HL-60 (cell line): ENCODE results near the gene DND1.
A peak's percentile ranks its signal among the peaks of the same experiment; 100 is the strongest.

ENCODE experiments used
- DNase-seq, 2 experiments: peaks; one replicate each; pipeline ENCODE4 v3.0.0-alpha.2; 2010 to 2020; ENCODE audit warnings: low read depth in 1 of 2, low spot score in 1 of 2
- H3K27ac ChIP-seq: fragments of 250-450 bp; sonication (Bioruptor Pico); replicated peaks from 2 replicates; pipeline ENCODE4 v1.5.1; 2020; ENCODE audit warnings: mild to moderate bottlenecking, moderate library complexity
- H3K27me3 ChIP-seq: fragments of 250-450 bp; sonication (Bioruptor Pico); 2 replicates; pipeline ENCODE4 v1.5.1; 2021; ENCODE audit warnings: mild to moderate bottlenecking, moderate library complexity; ENCODE audit not compliant: insufficient read depth, poor library complexity, severe bottlenecking
- H3K4me3 ChIP-seq: replicated peaks from 2 replicates; pipeline ENCODE4 v1.5.1; 2011; ENCODE audit warnings: mild to moderate bottlenecking, control low read depth, low read length; ENCODE audit not compliant: insufficient read depth
- CTCF ChIP-seq: IDR thresholded peaks from one replicate; pipeline ENCODE4 v1.5.1; 2011; ENCODE audit warnings: low read length, control low read depth, inconsistent platforms; ENCODE audit not compliant: insufficient read depth
- GABPA ChIP-seq: IDR thresholded peaks from 2 replicates; pipeline ENCODE4 v1.6.1; 2012; ENCODE audit warnings: low read depth
- POLR2AphosphoS5 ChIP-seq: IDR thresholded peaks from 2 replicates; pipeline ENCODE4 v1.6.1; 2012; ENCODE audit warnings: low read depth
- REST ChIP-seq: IDR thresholded peaks from 2 replicates; pipeline ENCODE4 v1.6.1; 2012; ENCODE audit warnings: low read depth; ENCODE audit not compliant: insufficient replicate concordance
- SPI1 ChIP-seq: IDR thresholded peaks from 2 replicates; pipeline ENCODE4 v1.6.1; 2012; ENCODE audit warnings: low read depth, mild to moderate bottlenecking, borderline replicate concordance

The DND1 gene

GRCh38 chr5:140633021-140633471 lies 40.3 kb downstream of the DND1 start, which contains the start of gene CD14:
CD14 (minus strand) TSS chr5:140633175; CDS start chr5:140633071, 104 bp downstream.
- peak; percentile 33 to 49 for DNase-seq
- H3K4me3 ChIP-seq: peak within 1 kb of the TSS; percentile 32
- no peak for TF ChIP-seq GABPA
- no peak for TF ChIP-seq CTCF

GRCh38 chr5:140632366-140633020 lies 40.9 kb downstream of the DND1 start:
- H3K27ac ChIP-seq: peak overlapping the region; percentile 22
- DNase-seq: peak; percentile 57 to 58
- no peaks in the 10 kb centered on the region for H3K27me3 ChIP-seq
- no peak for TF ChIP-seq CTCF
- peak overlapping the region; percentile 32 for H3K4me3 ChIP-seq

More at GRCh38 chr5:140633021-140633471, 40.3 kb downstream of the DND1 start, which contains the start of gene CD14:
- H3K27ac ChIP-seq: peak within 1 kb of the TSS; percentile 22
- no peaks in the 10 kb centered on the region for H3K27me3 ChIP-seq

- H3K27ac ChIP-seq: peak overlapping the region; percentile 49; the same call in 1 of the 2 replicates
- no peak for DNase-seq
- peak overlapping the region; percentile 32 for H3K4me3 ChIP-seq
- no peaks in the 10 kb centered on the region for H3K27me3 ChIP-seq
- no peak for TF ChIP-seq GABPA
- no peak for TF ChIP-seq REST
- no peak for TF ChIP-seq CTCF
- TF ChIP-seq POLR2AphosphoS5: no peak
- TF ChIP-seq SPI1: no peak
Observed at GRCh38 chr5:140631831-140632365, 41.5 kb downstream of the DND1 start.

- H3K27ac ChIP-seq: peak overlapping the region; percentile 49
- H3K4me3 ChIP-seq: peak overlapping the region; percentile 32; the same call in 1 of the 2 replicates
- H3K27me3 ChIP-seq: no peaks in the 10 kb centered on the region
- peak; percentile 86 to 91 for DNase-seq
- no peak for TF ChIP-seq GABPA
- TF ChIP-seq POLR2AphosphoS5: no peak
- TF ChIP-seq SPI1: peak; percentile 60; the same call in 1 of the 2 replicates
- TF ChIP-seq CTCF: no peak
- no peak for TF ChIP-seq REST
Observed at GRCh38 chr5:140631036-140631417, 42.3 kb downstream of the DND1 start.
